Measurements from ENCODE around the gene DTD1. TPM values are rescaled to one million over a fixed set of nuclear protein-coding genes. Genes with fewer than 3 reads are reported as not detected.

DTD1 gene
- total RNA-seq, 1 donor from 2014 or later, result 49.9 TPM

DNA sequence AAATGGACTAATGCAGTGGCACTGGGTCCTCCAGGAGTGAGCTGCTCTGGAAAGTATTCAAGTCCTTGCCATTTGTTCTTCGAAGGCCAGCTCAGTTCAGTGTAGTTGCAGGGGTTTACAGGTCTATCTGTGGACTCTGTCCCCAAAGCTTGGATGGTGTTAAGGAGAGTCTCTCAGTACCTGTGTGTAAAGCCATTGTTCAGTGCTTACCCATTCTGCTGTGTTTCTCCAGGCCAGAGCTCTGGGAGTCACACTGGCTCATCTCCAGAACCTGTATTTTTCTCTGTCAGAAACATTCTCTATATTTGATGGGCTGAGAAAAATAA is 66.6 kb downstream of the DTD1 start:
- no peaks in the 10 kb centered on the region for H3K4me1 Mint-ChIP-seq
- no peaks in the 10 kb centered on the region for H3K36me3 Mint-ChIP-seq (ENCODE audit: low read depth)
- no peaks in the 10 kb centered on the region for H3K9me3 Mint-ChIP-seq
- H3K4me3 Mint-ChIP-seq, result no peak overlapping the region
- H3K27ac Mint-ChIP-seq, result no peak overlapping the region
- DNase-seq, result no peak
- intact Hi-C loops (cut with micrococcal nuclease), result no loop called here
- H3K27me3 Mint-ChIP-seq, result no peaks in the 10 kb centered on the region

DNA sequence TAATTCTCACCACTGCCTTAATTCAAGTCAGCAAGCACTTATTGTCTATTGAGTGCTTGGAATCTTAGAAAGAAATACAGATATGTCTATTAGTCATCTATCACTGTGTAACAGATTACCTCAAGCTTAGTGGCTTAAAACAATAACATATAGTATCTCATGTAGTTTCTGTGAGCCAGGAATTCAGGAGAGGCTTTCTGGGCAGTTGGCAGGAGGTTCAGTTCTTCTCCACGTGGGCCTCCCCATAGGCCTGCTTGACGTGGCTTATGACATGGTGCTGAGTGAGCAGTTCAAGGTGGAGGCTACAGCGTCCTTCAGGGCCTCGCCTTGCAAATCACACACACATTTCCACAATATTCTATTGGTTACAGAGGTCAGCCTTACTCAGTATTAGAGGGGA is 69.7 kb downstream of the DTD1 start:
- no peak for DNase-seq
- intact Hi-C loops (cut with micrococcal nuclease), result no loop called here
- no peaks in the 10 kb centered on the region for H3K9me3 Mint-ChIP-seq
- no peaks in the 10 kb centered on the region for H3K27me3 Mint-ChIP-seq
- H3K27ac Mint-ChIP-seq, result no peak overlapping the region
- H3K4me1 Mint-ChIP-seq, result no peaks in the 10 kb centered on the region
- no peak overlapping the region for H3K4me3 Mint-ChIP-seq
- no peaks in the 10 kb centered on the region for H3K36me3 Mint-ChIP-seq (ENCODE audit: low read depth)

DNA sequence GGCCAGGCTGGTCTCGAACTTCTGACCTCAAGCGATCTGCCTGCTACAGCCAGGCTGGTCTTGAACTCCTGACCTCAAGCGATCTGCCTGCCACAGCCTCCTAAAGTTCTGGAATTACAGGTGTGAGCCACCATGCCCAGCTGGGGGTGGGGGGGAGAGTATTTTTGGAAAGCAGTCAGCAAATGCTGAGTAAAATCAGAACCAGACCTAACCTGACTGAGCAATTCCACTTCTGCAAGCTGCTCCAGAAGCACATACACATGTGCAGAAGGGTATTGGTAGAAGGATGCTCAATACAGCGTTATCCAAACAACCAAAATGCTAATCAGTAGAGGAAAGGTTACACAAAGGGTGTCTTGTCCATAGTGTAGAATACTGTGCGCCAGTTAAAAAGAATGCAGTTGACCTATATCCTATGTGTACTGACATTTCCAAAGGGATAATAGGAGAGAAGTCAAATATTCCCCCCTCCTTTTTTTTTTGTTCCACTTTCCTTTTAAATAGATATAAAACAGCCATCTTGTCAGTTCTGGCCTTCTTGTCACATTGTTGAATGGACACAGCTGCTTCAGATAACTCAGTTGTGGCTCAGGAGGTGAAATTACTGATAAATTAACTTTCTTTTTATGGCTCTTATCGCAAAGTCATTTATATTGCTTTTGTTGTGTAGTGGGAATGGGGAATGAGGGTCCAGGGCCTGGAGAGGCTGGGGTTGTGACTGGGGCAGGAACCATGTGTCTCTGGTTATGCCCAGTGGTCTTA is 74.6 kb downstream of the DTD1 start:
- H3K4me1 Mint-ChIP-seq, result no peaks in the 10 kb centered on the region

GRCh38 chr20:18663932-18664331 is 76.1 kb downstream of the DTD1 start:
- Mint-ChIP-seq H3K27me3 (no peaks in the 10 kb centered on the region), H3K27ac (no peak overlapping the region), H3K4me1 (no peaks in the 10 kb centered on the region), H3K36me3 (ENCODE audit: low read depth) (no peaks in the 10 kb centered on the region), H3K4me3 (no peak overlapping the region), H3K9me3 (no peaks in the 10 kb centered on the region)
- no peak for DNase-seq
- intact Hi-C loops (cut with micrococcal nuclease), result no loop called here

More for the DNA sequence above, 74.6 kb downstream of the DTD1 start:
- Mint-ChIP-seq H3K9me3 (no peaks in the 10 kb centered on the region), H3K36me3 (ENCODE audit: low read depth) (no peaks in the 10 kb centered on the region), H3K27ac (no peak overlapping the region), H3K27me3 (no peaks in the 10 kb centered on the region), H3K4me3 (no peak overlapping the region)
- intact Hi-C loops (cut with micrococcal nuclease), result no loop called here
- DNase-seq, result no peak

GRCh38 chr20:18665135-18665534 is 77.3 kb downstream of the DTD1 start:
- intact Hi-C loops (cut with micrococcal nuclease), result no loop called here
- DNase-seq, result no peak
- Mint-ChIP-seq H3K27me3 (no peaks in the 10 kb centered on the region), H3K4me1 (no peaks in the 10 kb centered on the region), H3K9me3 (no peaks in the 10 kb centered on the region), H3K27ac (no peak overlapping the region), H3K36me3 (ENCODE audit: low read depth) (no peaks in the 10 kb centered on the region), H3K4me3 (no peak overlapping the region)

DNA sequence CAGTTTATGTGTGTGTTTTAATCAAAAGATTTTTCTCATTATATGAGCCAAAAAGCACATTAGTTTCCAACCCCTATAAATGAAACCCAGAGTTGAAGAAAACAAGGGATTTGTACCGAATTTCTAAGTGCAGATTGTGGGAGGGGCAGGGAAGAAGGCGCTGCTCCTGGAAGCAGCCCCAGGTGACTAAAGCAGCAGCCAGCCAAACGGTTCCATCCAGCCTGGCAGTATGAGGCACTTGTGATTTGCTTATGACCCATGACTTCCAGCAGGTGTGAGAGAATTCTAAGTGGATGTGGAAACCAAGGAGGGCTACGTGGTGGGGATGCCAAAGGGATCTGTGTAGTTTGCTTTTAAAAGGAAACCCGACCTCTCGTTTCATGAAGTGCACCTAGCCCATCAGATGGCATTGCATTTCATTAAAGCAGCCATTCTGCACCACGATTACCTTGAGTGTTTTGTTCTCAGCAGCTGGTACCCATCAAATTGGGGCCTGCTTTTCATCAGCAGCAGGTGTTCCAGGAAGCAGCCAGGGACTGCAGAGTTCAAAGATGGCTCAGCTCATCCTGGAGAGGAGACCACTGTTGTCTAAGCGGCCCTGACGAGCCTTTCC is 79.1 kb downstream of the DTD1 start:
- Mint-ChIP-seq H3K27me3 (no peaks in the 10 kb centered on the region), H3K9me3 (no peaks in the 10 kb centered on the region), H3K36me3 (ENCODE audit: low read depth) (no peaks in the 10 kb centered on the region), H3K4me1 (no peaks in the 10 kb centered on the region), H3K27ac (no peak overlapping the region), H3K4me3 (no peak overlapping the region)
- DNase-seq, result no peak
- intact Hi-C loops (cut with micrococcal nuclease), result no loop called here

GRCh38 chr20:18669241-18670019 is 81.6 kb downstream of the DTD1 start:
- Mint-ChIP-seq H3K9me3 (no peaks in the 10 kb centered on the region), H3K27me3 (no peaks in the 10 kb centered on the region), H3K4me3 (no peak overlapping the region), H3K27ac (no peak overlapping the region), H3K4me1 (no peaks in the 10 kb centered on the region), H3K36me3 (ENCODE audit: low read depth) (no peaks in the 10 kb centered on the region)
- no peak for DNase-seq
- intact Hi-C loops (cut with micrococcal nuclease), result no loop called here

DNA sequence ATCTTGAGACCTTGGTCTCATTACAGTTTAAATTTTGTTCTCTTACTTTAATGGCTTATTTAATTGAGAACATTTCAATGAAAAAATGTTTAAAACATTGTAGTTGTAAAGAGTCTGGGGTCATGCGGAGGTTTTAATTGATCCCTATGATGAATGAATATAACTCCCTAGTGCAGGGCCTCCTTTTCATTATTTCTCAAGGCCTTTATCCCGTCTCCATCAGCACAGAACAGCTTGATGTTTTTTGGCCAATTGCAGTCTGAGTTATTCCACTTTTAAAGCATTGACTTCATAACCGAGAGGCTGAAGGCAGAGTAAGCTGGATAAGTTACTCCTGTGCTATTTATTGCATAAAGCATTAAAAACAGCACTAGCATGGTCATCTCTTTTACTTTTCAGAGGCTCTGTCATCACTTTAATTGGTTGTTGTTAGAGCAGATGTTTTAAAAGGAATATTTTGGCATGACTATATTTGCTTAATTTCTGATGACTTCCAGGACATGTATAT is 83.4 kb downstream of the DTD1 start:
- no peaks in the 10 kb centered on the region for H3K4me1 Mint-ChIP-seq
- H3K9me3 Mint-ChIP-seq, result no peaks in the 10 kb centered on the region
- intact Hi-C loops (cut with micrococcal nuclease), result no loop called here
- H3K36me3 Mint-ChIP-seq (ENCODE audit: low read depth), result no peaks in the 10 kb centered on the region
- H3K27me3 Mint-ChIP-seq, result no peaks in the 10 kb centered on the region
- no peak overlapping the region for H3K27ac Mint-ChIP-seq
- no peak for DNase-seq
- no peak overlapping the region for H3K4me3 Mint-ChIP-seq

DNA sequence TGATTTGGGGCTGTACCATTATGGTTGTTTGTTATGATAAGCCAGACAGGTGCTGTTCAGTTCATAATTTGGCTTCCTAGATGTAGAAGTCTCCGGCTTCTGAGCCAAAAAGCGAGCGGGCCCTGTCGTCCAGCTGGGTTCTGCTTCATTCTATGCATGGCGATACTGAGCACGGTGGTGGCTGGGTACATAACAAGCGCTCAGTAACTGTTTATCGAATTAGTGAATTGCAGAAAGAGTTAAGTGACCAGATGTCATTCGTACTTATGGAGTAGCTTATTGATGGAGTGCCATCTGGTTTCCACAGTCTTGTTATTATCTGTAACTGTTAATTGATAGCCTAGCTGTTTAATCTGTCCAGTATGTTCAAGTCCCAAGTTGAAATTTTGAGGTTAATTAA is 85.0 kb downstream of the DTD1 start:
- H3K27ac Mint-ChIP-seq, result no peak overlapping the region
- no peaks in the 10 kb centered on the region for H3K4me1 Mint-ChIP-seq
- no peaks in the 10 kb centered on the region for H3K27me3 Mint-ChIP-seq
- H3K36me3 Mint-ChIP-seq (ENCODE audit: low read depth), result no peaks in the 10 kb centered on the region
- no peaks in the 10 kb centered on the region for H3K9me3 Mint-ChIP-seq
- DNase-seq, result no peak
- intact Hi-C loops (cut with micrococcal nuclease), result no loop called here
- H3K4me3 Mint-ChIP-seq, result no peak overlapping the region

DNA sequence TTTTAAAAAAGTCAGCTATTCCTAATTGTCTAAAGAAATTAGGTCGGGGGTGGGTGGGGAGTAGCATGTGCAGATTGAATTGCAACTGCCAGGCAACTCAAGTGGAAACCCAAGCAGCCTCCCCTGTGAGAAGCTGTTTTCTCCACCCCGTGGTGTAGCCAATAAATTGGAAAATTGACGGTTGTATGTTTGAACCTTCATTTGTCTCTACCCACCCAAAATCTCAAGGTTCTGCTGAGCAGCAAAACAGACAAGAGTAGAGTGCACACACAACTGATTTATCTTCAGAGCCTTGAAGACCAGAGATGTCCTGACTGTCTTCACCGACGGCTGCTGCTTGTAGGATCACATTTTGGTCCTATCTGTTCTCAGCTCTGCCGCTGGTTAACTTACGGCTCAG is 88.5 kb downstream of the DTD1 start:
- Mint-ChIP-seq H3K27me3 (no peaks in the 10 kb centered on the region), H3K4me1 (no peaks in the 10 kb centered on the region), H3K36me3 (ENCODE audit: low read depth) (no peaks in the 10 kb centered on the region), H3K27ac (no peak overlapping the region), H3K9me3 (no peaks in the 10 kb centered on the region), H3K4me3 (no peak overlapping the region)
- intact Hi-C loops (cut with micrococcal nuclease), result no loop called here
- no peak for DNase-seq

DNA sequence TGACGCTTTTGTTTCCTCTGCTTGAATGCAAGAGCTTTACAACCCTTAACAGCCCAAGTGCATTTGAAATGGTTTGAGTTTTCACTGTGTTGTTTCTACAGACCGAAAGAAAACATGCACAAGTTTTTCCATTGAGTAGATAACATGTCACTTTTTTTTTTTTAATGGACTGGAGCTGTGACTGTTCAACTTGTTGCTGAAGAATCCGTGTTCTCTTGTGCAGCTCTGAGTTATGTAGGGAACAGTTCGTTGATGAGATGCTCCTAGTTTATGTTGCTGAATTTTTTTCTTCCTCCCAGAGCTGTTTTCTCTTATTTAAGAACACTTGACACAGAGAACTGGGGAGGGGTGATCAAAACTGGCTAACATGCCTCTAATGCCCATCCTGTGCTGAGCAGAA is 89.3 kb downstream of the DTD1 start:
- Mint-ChIP-seq H3K9me3 (no peaks in the 10 kb centered on the region), H3K4me1 (no peaks in the 10 kb centered on the region), H3K27ac (no peak overlapping the region), H3K27me3 (no peaks in the 10 kb centered on the region), H3K36me3 (ENCODE audit: low read depth) (no peaks in the 10 kb centered on the region), H3K4me3 (no peak overlapping the region)
- DNase-seq, result no peak
- intact Hi-C loops (cut with micrococcal nuclease), result no loop called here

DNA sequence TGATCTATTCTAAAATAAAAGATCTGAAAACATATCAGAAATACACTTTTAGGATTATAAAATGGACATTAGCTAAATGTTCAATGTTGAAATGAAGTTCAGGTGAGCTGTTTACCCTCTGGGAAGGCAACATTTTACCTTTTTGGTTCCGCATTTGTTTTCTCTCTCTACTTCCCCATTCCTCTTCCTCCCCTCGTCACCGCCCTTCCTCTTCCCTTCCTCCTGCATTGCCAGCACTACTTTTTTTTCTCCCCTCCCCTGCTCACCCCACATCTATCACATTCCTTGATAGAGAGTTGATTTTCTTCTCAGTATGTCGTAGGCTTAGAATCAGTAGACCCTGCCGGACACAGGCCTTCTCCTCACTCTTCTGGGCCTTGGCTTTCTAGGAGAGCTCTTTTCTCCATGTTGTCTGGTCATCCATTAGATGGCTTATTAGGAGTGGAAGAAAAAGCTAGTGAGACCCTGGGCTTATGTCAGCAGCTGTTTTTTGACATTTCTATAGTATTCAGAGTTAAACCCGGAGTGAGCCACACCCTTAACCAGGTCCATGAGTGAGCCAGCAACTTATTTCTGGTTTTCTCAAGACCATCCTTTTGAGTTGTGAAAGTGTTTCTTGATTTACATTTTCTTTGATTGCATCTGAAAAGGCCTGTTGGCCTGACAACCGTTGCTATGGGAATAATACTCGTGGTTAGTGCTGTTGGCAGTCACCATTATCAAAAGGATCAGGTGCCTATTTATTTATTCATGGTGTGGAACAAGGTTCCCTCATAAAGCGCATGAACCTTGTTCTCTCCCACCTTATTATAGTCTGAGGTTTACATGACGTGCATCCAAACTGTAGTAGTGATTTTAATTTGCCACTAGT is 90.9 kb downstream of the DTD1 start:
- H3K27me3 Mint-ChIP-seq, result no peaks in the 10 kb centered on the region
- intact Hi-C loops (cut with micrococcal nuclease), result no loop called here
- no peak for DNase-seq
- H3K27ac Mint-ChIP-seq, result no peak overlapping the region
- H3K4me1 Mint-ChIP-seq, result no peaks in the 10 kb centered on the region
- H3K9me3 Mint-ChIP-seq, result no peaks in the 10 kb centered on the region
- H3K36me3 Mint-ChIP-seq (ENCODE audit: low read depth), result no peaks in the 10 kb centered on the region
- H3K4me3 Mint-ChIP-seq, result no peak overlapping the region

- no peak for DNase-seq
- Mint-ChIP-seq H3K36me3 (ENCODE audit: low read depth) (no peaks in the 10 kb centered on the region), H3K4me1 (peaks cover 2% of the 10 kb centered on the region), H3K9me3 (no peaks in the 10 kb centered on the region), H3K27me3 (no peaks in the 10 kb centered on the region), H3K4me3 (no peak overlapping the region), H3K27ac (no peak overlapping the region)
- intact Hi-C loops (cut with micrococcal nuclease), result no loop called here
These were observed 96.0 kb downstream of the DTD1 start for GRCh38 chr20:18683839-18684238.

Measured in activated CD4-positive, alpha-beta T cell treated with anti-CD3 and anti-CD28 coated beads, Interleukin-2, amount 10 ng/mL, durations not matched to agents 24 days and 14 days (primary cell).